ENCODE data around the gene CLBA1. TPM values are rescaled to one million over a fixed set of nuclear protein-coding genes. Genes with fewer than 3 reads are reported as not detected.
A peak's percentile ranks its signal among the peaks of the same experiment; 100 is the strongest.

The CLBA1 gene
- total RNA-seq, 1 donor from 2014 or later, result 7.7 TPM

DNA sequence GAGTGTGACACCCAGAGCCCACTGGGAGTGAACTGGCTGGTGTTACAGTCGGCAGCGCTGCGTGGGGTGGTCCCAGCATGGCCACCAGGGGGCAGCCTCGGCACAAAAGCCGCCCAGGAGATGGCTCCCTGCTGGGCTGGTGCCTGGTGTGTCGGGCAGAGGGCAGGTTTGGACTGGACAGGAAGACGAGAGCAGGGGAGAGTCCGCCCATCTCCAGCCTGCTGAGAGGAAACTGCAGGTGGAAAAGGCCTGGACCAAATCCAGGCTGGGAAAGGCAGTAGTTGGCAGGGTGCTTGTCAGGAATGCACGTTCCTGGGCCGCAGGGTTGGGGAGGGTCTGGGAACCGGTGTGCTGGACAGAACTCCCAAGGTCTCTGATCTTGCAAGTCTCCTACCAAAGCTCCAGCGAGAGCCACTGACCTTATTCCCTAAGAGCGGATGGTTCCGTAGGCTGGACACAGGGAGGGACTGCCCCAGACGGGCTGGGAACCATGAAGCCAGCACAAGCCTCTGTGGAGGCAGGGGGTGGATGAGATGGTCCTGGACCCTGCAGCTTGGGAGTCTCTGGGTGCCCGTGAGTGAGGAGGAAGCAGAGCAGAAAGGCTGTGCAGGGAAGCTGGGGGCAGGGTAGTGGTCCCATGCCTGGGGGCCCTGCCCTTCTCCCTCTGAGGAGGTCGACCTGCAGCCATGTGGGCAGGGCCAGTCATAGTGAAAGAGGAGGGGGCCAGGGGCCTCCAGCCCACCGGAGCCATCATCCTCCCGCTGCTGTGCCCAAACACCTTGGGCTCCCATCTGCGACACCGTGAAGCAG is 9.2 kb upstream of the CLBA1 start:
- DNase-seq (ENCODE audit: extremely low spot score, unreplicated experiment), result peak; percentile 93
- Mint-ChIP-seq H3K27ac (ENCODE audit: unreplicated experiment) (peak overlapping the region; percentile 31), H3K36me3 (ENCODE audit: unreplicated experiment) (no peaks in the 10 kb centered on the region), H3K4me3 (ENCODE audit: unreplicated experiment) (peak overlapping the region; percentile 83), H3K9me3 (ENCODE audit: unreplicated experiment) (no peaks in the 10 kb centered on the region), H3K4me1 (ENCODE audit: unreplicated experiment) (peaks cover 61% of the 10 kb centered on the region), H3K27me3 (ENCODE audit: unreplicated experiment) (no peaks in the 10 kb centered on the region)
- TF ChIP-seq, protein P1, sequence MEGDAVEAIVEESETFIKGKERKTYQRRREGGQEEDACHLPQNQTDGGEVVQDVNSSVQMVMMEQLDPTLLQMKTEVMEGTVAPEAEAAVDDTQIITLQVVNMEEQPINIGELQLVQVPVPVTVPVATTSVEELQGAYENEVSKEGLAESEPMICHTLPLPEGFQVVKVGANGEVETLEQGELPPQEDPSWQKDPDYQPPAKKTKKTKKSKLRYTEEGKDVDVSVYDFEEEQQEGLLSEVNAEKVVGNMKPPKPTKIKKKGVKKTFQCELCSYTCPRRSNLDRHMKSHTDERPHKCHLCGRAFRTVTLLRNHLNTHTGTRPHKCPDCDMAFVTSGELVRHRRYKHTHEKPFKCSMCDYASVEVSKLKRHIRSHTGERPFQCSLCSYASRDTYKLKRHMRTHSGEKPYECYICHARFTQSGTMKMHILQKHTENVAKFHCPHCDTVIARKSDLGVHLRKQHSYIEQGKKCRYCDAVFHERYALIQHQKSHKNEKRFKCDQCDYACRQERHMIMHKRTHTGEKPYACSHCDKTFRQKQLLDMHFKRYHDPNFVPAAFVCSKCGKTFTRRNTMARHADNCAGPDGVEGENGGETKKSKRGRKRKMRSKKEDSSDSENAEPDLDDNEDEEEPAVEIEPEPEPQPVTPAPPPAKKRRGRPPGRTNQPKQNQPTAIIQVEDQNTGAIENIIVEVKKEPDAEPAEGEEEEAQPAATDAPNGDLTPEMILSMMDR (IDR thresholded peaks at IDR 0.05), result peak; percentile 92

DNA sequence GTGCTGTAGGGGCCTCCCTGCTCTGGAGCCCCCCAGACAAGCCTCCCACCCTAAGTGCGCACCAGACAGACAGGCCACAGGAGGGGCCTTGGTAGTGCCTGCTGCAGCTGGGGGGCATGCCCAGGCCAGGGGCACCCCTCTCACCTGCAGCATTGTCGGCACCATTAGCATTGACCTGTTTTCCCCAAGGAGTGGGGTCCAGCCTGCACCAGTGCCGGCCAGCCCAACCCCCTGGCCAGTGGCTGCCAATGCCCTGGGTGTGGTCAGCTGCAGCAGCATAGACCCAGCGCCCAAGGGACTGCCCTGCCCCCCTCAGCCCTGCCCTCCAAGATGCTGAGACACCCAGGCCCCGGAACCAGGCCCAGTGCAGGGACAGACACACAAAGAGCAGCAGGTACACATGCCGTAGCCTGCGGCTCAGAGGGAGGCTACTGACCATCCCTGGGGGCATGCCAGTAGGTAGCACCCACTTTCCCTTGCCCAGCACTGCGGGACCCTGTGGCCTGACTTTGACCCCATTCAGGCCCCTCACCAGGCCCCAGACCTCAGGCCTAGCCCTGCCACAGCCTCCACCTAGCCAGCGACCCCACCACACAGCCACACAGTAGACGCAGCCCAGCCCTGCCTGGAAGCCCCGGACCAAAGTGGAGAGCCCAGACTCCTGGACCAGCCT is 8.4 kb upstream of the CLBA1 start:
- peak overlapping the region; percentile 83 for H3K4me3 Mint-ChIP-seq (ENCODE audit: unreplicated experiment)
- peaks cover 53% of the 10 kb centered on the region for H3K4me1 Mint-ChIP-seq (ENCODE audit: unreplicated experiment)
- no peaks in the 10 kb centered on the region for H3K9me3 Mint-ChIP-seq (ENCODE audit: unreplicated experiment)
- no peaks in the 10 kb centered on the region for H3K36me3 Mint-ChIP-seq (ENCODE audit: unreplicated experiment)
- TF ChIP-seq, protein P1 (IDR thresholded peaks at IDR 0.05), result no peak
- no peak overlapping the region for H3K27ac Mint-ChIP-seq (ENCODE audit: unreplicated experiment)
- DNase-seq (ENCODE audit: extremely low spot score, unreplicated experiment), result no peak
- no peaks in the 10 kb centered on the region for H3K27me3 Mint-ChIP-seq (ENCODE audit: unreplicated experiment)

DNA sequence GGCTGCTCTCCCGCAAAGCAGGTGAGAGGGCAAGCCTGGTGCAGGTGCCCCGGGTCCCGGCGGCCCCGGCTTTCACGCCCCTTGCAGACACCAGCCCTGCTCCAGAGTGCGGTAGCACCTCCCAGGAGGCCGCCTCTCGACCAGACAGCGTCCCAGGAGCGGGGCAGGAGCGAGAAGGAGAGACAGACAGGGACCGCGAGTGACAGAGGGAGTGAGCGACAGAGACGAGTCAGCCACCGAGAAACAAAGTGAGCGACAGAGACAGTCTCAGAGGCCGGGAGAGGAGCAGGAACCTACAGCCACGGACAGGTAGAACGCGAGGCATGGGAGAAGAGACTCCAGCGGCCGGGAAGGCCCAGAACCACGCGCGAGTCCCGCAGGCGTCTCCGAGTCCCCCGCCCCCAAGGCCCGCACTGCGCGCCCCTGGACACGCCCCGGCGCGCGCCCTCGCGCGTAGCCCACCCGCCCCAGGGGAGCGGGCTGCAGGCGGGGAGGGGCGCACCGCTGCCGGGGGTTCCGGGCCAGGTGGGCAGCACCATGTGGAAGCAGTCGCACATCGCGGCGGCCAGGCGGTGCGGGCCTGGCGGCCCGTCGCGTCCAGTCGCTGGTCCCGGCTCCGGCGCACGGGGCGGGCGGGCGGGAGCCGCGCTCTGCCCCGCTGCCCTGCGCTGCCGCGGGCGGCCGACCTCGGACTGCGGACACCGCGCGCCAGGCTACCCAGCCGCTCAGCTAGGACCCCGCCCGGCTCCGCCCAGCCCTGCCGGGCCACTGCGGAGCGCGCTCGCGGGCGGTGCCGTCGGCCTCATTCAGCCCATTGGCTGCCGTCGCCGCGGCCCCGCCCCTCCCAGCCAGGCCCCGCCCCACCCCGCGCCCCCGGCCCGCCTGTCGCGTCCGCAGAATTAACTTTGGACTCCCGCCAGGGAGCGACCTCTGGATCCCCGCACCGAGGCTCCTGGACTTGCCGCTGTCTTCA is 7.6 kb upstream of the CLBA1 start, which contains the start of gene AHNAK2:
TSS of gene AHNAK2 (minus strand) at position 694 of the 973 bp plus-strand sequence. CDS start at position 557, 137 bp downstream.
- H3K4me1 Mint-ChIP-seq (ENCODE audit: unreplicated experiment), result peaks cover 45% of the 10 kb centered on the region
- TF ChIP-seq, protein P1 (IDR thresholded peaks at IDR 0.05), result no peak
- no peaks in the 10 kb centered on the region for H3K9me3 Mint-ChIP-seq (ENCODE audit: unreplicated experiment)
- peak within 1 kb of the TSS; percentile 27 for H3K27ac Mint-ChIP-seq (ENCODE audit: unreplicated experiment)
- H3K4me3 Mint-ChIP-seq (ENCODE audit: unreplicated experiment), result peak within 1 kb of the TSS; percentile 83
- H3K36me3 Mint-ChIP-seq (ENCODE audit: unreplicated experiment), result no peaks in the 10 kb centered on the region
- DNase-seq (ENCODE audit: extremely low spot score, unreplicated experiment), result peak; percentile 92
- no peaks in the 10 kb centered on the region for H3K27me3 Mint-ChIP-seq (ENCODE audit: unreplicated experiment)

DNA sequence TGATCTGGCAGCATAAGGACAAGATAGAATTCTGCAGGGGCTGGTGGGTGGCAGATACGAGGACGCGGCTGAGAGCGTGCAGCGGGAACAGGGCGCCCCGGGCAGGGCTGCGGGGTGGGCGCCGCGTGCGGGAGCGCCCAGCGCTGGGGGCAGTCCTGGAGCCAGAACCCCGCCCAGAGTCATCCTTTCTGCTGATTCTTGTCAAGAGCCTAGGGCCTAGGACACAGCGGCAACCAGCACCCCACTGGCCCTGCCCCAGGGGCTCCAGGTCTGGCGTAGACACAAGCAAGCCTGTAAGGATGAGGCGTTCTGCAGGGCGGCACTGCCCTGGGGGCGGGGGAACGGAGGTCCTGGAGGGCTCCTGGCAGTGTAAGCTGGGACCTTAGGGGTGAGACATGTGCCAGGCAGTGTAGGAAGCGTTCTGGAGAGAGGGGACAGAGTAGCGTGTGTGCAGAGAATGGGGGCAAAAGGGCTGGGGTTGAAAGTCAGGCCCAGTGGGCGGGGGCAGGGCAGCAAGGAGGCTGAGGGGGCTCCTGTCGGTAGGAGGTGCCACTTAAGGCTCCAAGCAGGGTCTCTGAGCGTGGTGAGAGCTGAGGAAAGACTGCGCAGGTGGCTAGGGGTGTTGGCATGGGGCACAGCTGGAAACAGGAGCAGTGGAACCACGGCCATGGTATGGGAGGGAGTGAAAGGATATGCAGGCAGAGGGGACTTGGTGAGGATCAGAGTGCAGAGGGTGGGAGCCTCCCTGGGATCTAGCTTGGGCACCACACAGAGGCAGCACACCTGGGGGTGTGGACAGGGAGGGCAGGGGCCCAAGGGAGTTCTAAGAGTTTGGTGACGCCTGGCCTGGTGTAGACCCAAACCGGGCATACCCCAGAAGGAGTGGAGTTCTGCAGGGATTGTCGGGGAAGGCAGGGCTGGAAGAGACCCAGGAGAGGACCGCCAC is 6.6 kb upstream of the CLBA1 start:
- Mint-ChIP-seq H3K9me3 (ENCODE audit: unreplicated experiment) (no peaks in the 10 kb centered on the region), H3K36me3 (ENCODE audit: unreplicated experiment) (no peaks in the 10 kb centered on the region), H3K4me1 (ENCODE audit: unreplicated experiment) (peaks cover 36% of the 10 kb centered on the region), H3K27ac (ENCODE audit: unreplicated experiment) (no peak overlapping the region), H3K4me3 (ENCODE audit: unreplicated experiment) (peak overlapping the region; percentile 15), H3K27me3 (ENCODE audit: unreplicated experiment) (no peaks in the 10 kb centered on the region)
- DNase-seq (ENCODE audit: extremely low spot score, unreplicated experiment), result peak; percentile 80
- TF ChIP-seq, protein P1 (IDR thresholded peaks at IDR 0.05), result no peak

All from osteocyte (in vitro differentiated cells).